Measurements from ENCODE around the gene PTGFRN. TPM values are rescaled to one million over a fixed set of nuclear protein-coding genes. Genes with fewer than 3 reads are reported as not detected.
A peak's percentile ranks its signal among the peaks of the same experiment; 100 is the strongest.

PTGFRN gene
- total RNA-seq, 2 donors from 2014 or later = 10.1 to 11.1 TPM

GRCh38 chr1:116950517-116951199 lies 40.9 kb downstream of the PTGFRN start:
- Mint-ChIP-seq H3K4me1 (no peaks in the 10 kb centered on the region), H3K9me3 (no peaks in the 10 kb centered on the region), H3K27me3 (no peaks in the 10 kb centered on the region), H3K36me3 (ENCODE audit: low read depth) (peaks cover 5% of the 10 kb centered on the region), H3K27ac (no peak overlapping the region), H3K4me3 (no peak overlapping the region)
- ATAC-seq (replicated peaks) = no peak

- ATAC-seq (replicated peaks) = no peak
- Mint-ChIP-seq H3K27ac (no peak overlapping the region), H3K36me3 (ENCODE audit: low read depth) (peaks cover 5% of the 10 kb centered on the region), H3K4me3 (no peak overlapping the region), H3K9me3 (no peaks in the 10 kb centered on the region), H3K4me1 (no peaks in the 10 kb centered on the region), H3K27me3 (no peaks in the 10 kb centered on the region)
Measured at GRCh38 chr1:116951200-116951935, 41.7 kb downstream of the PTGFRN start.

GRCh38 chr1:116952738-116953275 lies 43.1 kb downstream of the PTGFRN start:
- ATAC-seq (replicated peaks) = no peak
- Mint-ChIP-seq H3K27ac (no peak overlapping the region), H3K9me3 (no peaks in the 10 kb centered on the region), H3K4me3 (no peak overlapping the region), H3K4me1 (no peaks in the 10 kb centered on the region), H3K36me3 (ENCODE audit: low read depth) (peaks cover 5% of the 10 kb centered on the region), H3K27me3 (no peaks in the 10 kb centered on the region)

GRCh38 chr1:116954440-116954839 lies 44.7 kb downstream of the PTGFRN start:
- Mint-ChIP-seq H3K9me3 (no peaks in the 10 kb centered on the region), H3K4me3 (no peak overlapping the region), H3K27me3 (no peaks in the 10 kb centered on the region), H3K4me1 (no peaks in the 10 kb centered on the region), H3K36me3 (ENCODE audit: low read depth) (peaks cover 5% of the 10 kb centered on the region), H3K27ac (no peak overlapping the region)
- ATAC-seq (replicated peaks) = no peak

GRCh38 chr1:116956378-116956777 lies 46.7 kb downstream of the PTGFRN start:
- Mint-ChIP-seq H3K9me3 (no peaks in the 10 kb centered on the region), H3K4me1 (no peaks in the 10 kb centered on the region), H3K36me3 (ENCODE audit: low read depth) (no peaks in the 10 kb centered on the region), H3K27ac (no peak overlapping the region), H3K4me3 (no peak overlapping the region), H3K27me3 (no peaks in the 10 kb centered on the region)
- ATAC-seq (replicated peaks) = no peak

GRCh38 chr1:116957646-116958045 lies 47.9 kb downstream of the PTGFRN start:
- Mint-ChIP-seq H3K4me1 (no peaks in the 10 kb centered on the region), H3K27ac (no peak overlapping the region), H3K36me3 (ENCODE audit: low read depth) (no peaks in the 10 kb centered on the region), H3K27me3 (no peaks in the 10 kb centered on the region), H3K4me3 (no peak overlapping the region), H3K9me3 (no peaks in the 10 kb centered on the region)
- ATAC-seq (replicated peaks) = no peak

GRCh38 chr1:116958110-116958509 lies 48.4 kb downstream of the PTGFRN start:
- H3K27ac Mint-ChIP-seq = no peak overlapping the region
- H3K27me3 Mint-ChIP-seq = no peaks in the 10 kb centered on the region
- H3K36me3 Mint-ChIP-seq (ENCODE audit: low read depth) = no peaks in the 10 kb centered on the region
- no peak overlapping the region for H3K4me3 Mint-ChIP-seq
- H3K9me3 Mint-ChIP-seq = no peaks in the 10 kb centered on the region
- H3K4me1 Mint-ChIP-seq = no peaks in the 10 kb centered on the region
- ATAC-seq (replicated peaks) = no peak

GRCh38 chr1:116958977-116959376 lies 49.3 kb downstream of the PTGFRN start:
- no peaks in the 10 kb centered on the region for H3K36me3 Mint-ChIP-seq (ENCODE audit: low read depth)
- no peak overlapping the region for H3K27ac Mint-ChIP-seq
- no peak for ATAC-seq (replicated peaks)
- no peak overlapping the region for H3K4me3 Mint-ChIP-seq
- H3K27me3 Mint-ChIP-seq = no peaks in the 10 kb centered on the region
- no peaks in the 10 kb centered on the region for H3K4me1 Mint-ChIP-seq
- H3K9me3 Mint-ChIP-seq = no peaks in the 10 kb centered on the region

- Mint-ChIP-seq H3K9me3 (no peaks in the 10 kb centered on the region), H3K27me3 (no peaks in the 10 kb centered on the region), H3K27ac (no peak overlapping the region), H3K4me1 (no peaks in the 10 kb centered on the region), H3K36me3 (ENCODE audit: low read depth) (no peaks in the 10 kb centered on the region), H3K4me3 (no peak overlapping the region)
- ATAC-seq (replicated peaks) = no peak
Measured at GRCh38 chr1:116961606-116962005, 51.9 kb downstream of the PTGFRN start.

GRCh38 chr1:116962987-116963639 lies 53.4 kb downstream of the PTGFRN start:
- Mint-ChIP-seq H3K4me3 (no peak overlapping the region), H3K36me3 (ENCODE audit: low read depth) (no peaks in the 10 kb centered on the region), H3K27ac (no peak overlapping the region), H3K9me3 (no peaks in the 10 kb centered on the region), H3K4me1 (no peaks in the 10 kb centered on the region), H3K27me3 (no peaks in the 10 kb centered on the region)
- ATAC-seq (replicated peaks) = peak; percentile 52

- no peak for ATAC-seq (replicated peaks)
- Mint-ChIP-seq H3K36me3 (ENCODE audit: low read depth) (no peaks in the 10 kb centered on the region), H3K27me3 (no peaks in the 10 kb centered on the region), H3K4me3 (no peak overlapping the region), H3K27ac (no peak overlapping the region), H3K4me1 (no peaks in the 10 kb centered on the region), H3K9me3 (no peaks in the 10 kb centered on the region)
Measured at GRCh38 chr1:116966791-116967190, 57.1 kb downstream of the PTGFRN start.

GRCh38 chr1:116968724-116969123 lies 59.0 kb downstream of the PTGFRN start:
- no peak for ATAC-seq (replicated peaks)

GRCh38 chr1:116971258-116971860 lies 61.6 kb downstream of the PTGFRN start:
- no peak overlapping the region for H3K27ac Mint-ChIP-seq
- no peak for ATAC-seq (replicated peaks)
- H3K9me3 Mint-ChIP-seq = no peaks in the 10 kb centered on the region
- H3K36me3 Mint-ChIP-seq (ENCODE audit: low read depth) = no peaks in the 10 kb centered on the region
- no peak overlapping the region for H3K4me3 Mint-ChIP-seq
- H3K27me3 Mint-ChIP-seq = no peaks in the 10 kb centered on the region
- H3K4me1 Mint-ChIP-seq = no peaks in the 10 kb centered on the region

More at GRCh38 chr1:116968724-116969123, 59.0 kb downstream of the PTGFRN start:
- Mint-ChIP-seq H3K27me3 (no peaks in the 10 kb centered on the region), H3K27ac (no peak overlapping the region), H3K36me3 (ENCODE audit: low read depth) (no peaks in the 10 kb centered on the region), H3K4me1 (no peaks in the 10 kb centered on the region), H3K4me3 (no peak overlapping the region), H3K9me3 (no peaks in the 10 kb centered on the region)

GRCh38 chr1:116971965-116972673 lies 62.4 kb downstream of the PTGFRN start:
- Mint-ChIP-seq H3K4me3 (no peak overlapping the region), H3K4me1 (no peaks in the 10 kb centered on the region), H3K9me3 (no peaks in the 10 kb centered on the region), H3K36me3 (ENCODE audit: low read depth) (no peaks in the 10 kb centered on the region), H3K27ac (no peak overlapping the region), H3K27me3 (no peaks in the 10 kb centered on the region)
- ATAC-seq (replicated peaks) = no peak

Measured in activated T-helper 17 cell treated with anti-CD3 and anti-CD28 coated beads, Interleukin-2, amount 50 U/mL, for 72 hours (primary cell).